ENCODE results near the gene FAM193B.

FAM193B gene

GRCh38 chr5:177554474-177555111 lies at the start of gene FAM193B:
FAM193B (minus strand) TSS chr5:177554563; CDS start chr5:177554458, 105 bp downstream.
- TF ChIP-seq CTCF (IDR thresholded peaks at IDR 0.05; ENCODE audit: insufficient read depth, low read length, poor library complexity, severe bottlenecking), result peak; percentile 29
- Histone ChIP-seq H3K36me3 (ENCODE audit: control insufficient read depth, insufficient read depth, low read length) (peaks cover 4% of the 10 kb centered on the region; the same call in 1 of the 2 replicates), H3K4me3 (replicated peaks; ENCODE audit: low read depth, low read length) (peak within 1 kb of the TSS; percentile 77), H3K27me3 (replicated peaks; ENCODE audit: control insufficient read depth, insufficient read depth, low read length) (no peaks in the 10 kb centered on the region)
- peak; percentile 94 for DNase-seq (ENCODE audit: extremely low read depth, insufficient read length)

GRCh38 chr5:177604116-177604521 lies 49.8 kb upstream of the FAM193B start:
- Histone ChIP-seq H3K4me3 (replicated peaks; ENCODE audit: low read depth, low read length) (no peak overlapping the region), H3K27me3 (replicated peaks; ENCODE audit: control insufficient read depth, insufficient read depth, low read length) (no peaks in the 10 kb centered on the region), H3K36me3 (ENCODE audit: control insufficient read depth, insufficient read depth, low read length) (peaks cover 18% of the 10 kb centered on the region)
- TF ChIP-seq CTCF (IDR thresholded peaks at IDR 0.05; ENCODE audit: insufficient read depth, low read length, poor library complexity, severe bottlenecking), result no peak
- DNase-seq (ENCODE audit: extremely low read depth, insufficient read length), result no peak

GRCh38 chr5:177603631-177604030 lies 49.3 kb upstream of the FAM193B start:
- Histone ChIP-seq H3K27me3 (replicated peaks; ENCODE audit: control insufficient read depth, insufficient read depth, low read length) (no peaks in the 10 kb centered on the region), H3K36me3 (ENCODE audit: control insufficient read depth, insufficient read depth, low read length) (peaks cover 14% of the 10 kb centered on the region), H3K4me3 (replicated peaks; ENCODE audit: low read depth, low read length) (no peak overlapping the region)
- no peak for DNase-seq (ENCODE audit: extremely low read depth, insufficient read length)
- TF ChIP-seq CTCF (IDR thresholded peaks at IDR 0.05; ENCODE audit: insufficient read depth, low read length, poor library complexity, severe bottlenecking), result no peak

- no peaks in the 10 kb centered on the region for H3K27me3 ChIP-seq (replicated peaks; ENCODE audit: control insufficient read depth, insufficient read depth, low read length)
- TF ChIP-seq CTCF (IDR thresholded peaks at IDR 0.05; ENCODE audit: insufficient read depth, low read length, poor library complexity, severe bottlenecking), result no peak
- H3K36me3 ChIP-seq (ENCODE audit: control insufficient read depth, insufficient read depth, low read length), result peaks cover 8% of the 10 kb centered on the region
- H3K4me3 ChIP-seq (replicated peaks; ENCODE audit: low read depth, low read length), result no peak overlapping the region
- no peak for DNase-seq (ENCODE audit: extremely low read depth, insufficient read length)
Observed at GRCh38 chr5:177602458-177602830, 48.1 kb upstream of the FAM193B start.

- no peak for DNase-seq (ENCODE audit: extremely low read depth, insufficient read length)
- Histone ChIP-seq H3K4me3 (replicated peaks; ENCODE audit: low read depth, low read length) (no peak overlapping the region), H3K27me3 (replicated peaks; ENCODE audit: control insufficient read depth, insufficient read depth, low read length) (no peaks in the 10 kb centered on the region), H3K36me3 (ENCODE audit: control insufficient read depth, insufficient read depth, low read length) (peaks cover 7% of the 10 kb centered on the region)
- no peak for TF ChIP-seq CTCF (IDR thresholded peaks at IDR 0.05; ENCODE audit: insufficient read depth, low read length, poor library complexity, severe bottlenecking)
Observed at GRCh38 chr5:177601577-177602457, 47.5 kb upstream of the FAM193B start.
